Brain microvascular endothelial cell (primary cell): ENCODE results near the gene PPARA.

Experiments
- DNase-seq: peaks from one replicate; pipeline ENCODE4 v3.0.0-alpha.2; 2020
- H3K27ac ChIP-seq: fragments of 250-450 bp; sonication (Bioruptor Pico); 2 replicates; pipeline ENCODE4 v1.5.1; 2020; ENCODE audit warnings: mild to moderate bottlenecking, moderate library complexity
- H3K27me3 ChIP-seq: fragments of 250-450 bp; sonication (Bioruptor Pico); replicated peaks from 2 replicates; pipeline ENCODE4 v1.5.1; 2020; ENCODE audit warnings: mild to moderate bottlenecking
- H3K36me3 ChIP-seq: fragments of 250-450 bp; sonication (Bioruptor Pico); replicated peaks from 2 replicates; pipeline ENCODE4 v1.5.1; 2020; ENCODE audit warnings: mild to moderate bottlenecking
- H3K4me3 ChIP-seq: 2 replicates; pipeline ENCODE4 v1.5.1; 2011; ENCODE audit warnings: low read depth, mild to moderate bottlenecking, control low read depth, low read length, moderate library complexity
- CTCF ChIP-seq: IDR thresholded peaks from 2 replicates; pipeline ENCODE4 v1.5.1; 2011; ENCODE audit warnings: low read depth, mild to moderate bottlenecking, moderate library complexity, low read length, control low read depth, inconsistent platforms; ENCODE audit errors: missing control alignments
- in situ Hi-C: cut with HindIII; loops from 2 replicates; pipeline ENCODE4 v1.10.0; 2017; ENCODE audit warnings: low sequenced_read_pairs, low pct_ligation_motif_present

The PPARA gene

GRCh38 chr22:46240907-46241306 lies 90.6 kb downstream of the PPARA start:
- Histone ChIP-seq H3K27me3 (no peaks in the 10 kb centered on the region), H3K4me3 (no peak overlapping the region), H3K27ac (no peak overlapping the region), H3K36me3 (no peaks in the 10 kb centered on the region)
- in situ Hi-C loops, result no loop called here
- DNase-seq, result no peak
- TF ChIP-seq CTCF, result no peak

- Histone ChIP-seq H3K27ac (no peak overlapping the region), H3K4me3 (no peak overlapping the region), H3K36me3 (no peaks in the 10 kb centered on the region), H3K27me3 (no peaks in the 10 kb centered on the region)
- in situ Hi-C loops, result no loop called here
- DNase-seq, result no peak
- TF ChIP-seq CTCF, result no peak
Observed at GRCh38 chr22:46241396-46242007, 91.2 kb downstream of the PPARA start.

- Histone ChIP-seq H3K27me3 (no peaks in the 10 kb centered on the region), H3K27ac (no peak overlapping the region), H3K4me3 (no peak overlapping the region), H3K36me3 (no peaks in the 10 kb centered on the region)
- TF ChIP-seq CTCF, result no peak
- DNase-seq, result no peak
- in situ Hi-C loops, result no loop called here
Observed at GRCh38 chr22:46242076-46242475, 91.8 kb downstream of the PPARA start.

- no peaks in the 10 kb centered on the region for H3K36me3 ChIP-seq
- no peak for TF ChIP-seq CTCF
- no peak overlapping the region for H3K4me3 ChIP-seq
- no peak overlapping the region for H3K27ac ChIP-seq
- DNase-seq, result no peak
- in situ Hi-C loops, result no loop called here
- no peaks in the 10 kb centered on the region for H3K27me3 ChIP-seq
Observed at GRCh38 chr22:46244771-46245170, 94.4 kb downstream of the PPARA start.

- H3K27ac ChIP-seq, result no peak overlapping the region
- no peaks in the 10 kb centered on the region for H3K36me3 ChIP-seq
- in situ Hi-C loops, result no loop called here
- no peak overlapping the region for H3K4me3 ChIP-seq
- DNase-seq, result no peak
- no peaks in the 10 kb centered on the region for H3K27me3 ChIP-seq
- TF ChIP-seq CTCF, result no peak
Observed at GRCh38 chr22:46245511-46245910, 95.2 kb downstream of the PPARA start.

- TF ChIP-seq CTCF, result no peak
- in situ Hi-C loops, result no loop called here
- Histone ChIP-seq H3K27ac (no peak overlapping the region), H3K36me3 (no peaks in the 10 kb centered on the region), H3K27me3 (no peaks in the 10 kb centered on the region), H3K4me3 (no peak overlapping the region)
- no peak for DNase-seq
Observed at GRCh38 chr22:46246178-46246577, 95.9 kb downstream of the PPARA start.
